GM23338 (cell line): ENCODE measurements around the gene RAB13.

ENCODE experiments used
- CREB1 ChIP-seq: fragments of 250-450 bp; sonication (Bioruptor Pico); IDR thresholded peaks from 2 replicates; pipeline ENCODE4 v1.5.0; 2020; ENCODE audit warnings: low read depth, mild to moderate bottlenecking, moderate library complexity
- CTCF ChIP-seq, 2 experiments: fragments of 200-600 bp in 1 of 2; sonication (generic) in 1 of 2; conservative IDR thresholded peaks; 2 replicates each; pipeline versions ENCODE4 v1.5.1 to v1.6.1; 2016 to 2017; ENCODE audit warnings: antibody characterized with exemption in 2 of 2, low read depth in 2 of 2, mild to moderate bottlenecking in 2 of 2, moderate library complexity in 1 of 2
- EZH2 ChIP-seq: fragments of 200-600 bp; sonication (generic); IDR thresholded peaks from one replicate; pipeline ENCODE4 v1.8.0; 2017; ENCODE audit warnings: antibody characterized with exemption, mild to moderate bottlenecking, low read depth; ENCODE audit not compliant: unreplicated experiment
- EZH2phosphoT487 ChIP-seq: fragments of 200-600 bp; sonication (generic); IDR thresholded peaks from one replicate; pipeline ENCODE4 v1.8.1; 2018; ENCODE audit warnings: antibody characterized with exemption; ENCODE audit not compliant: unreplicated experiment
- JUNB ChIP-seq: IDR thresholded peaks from one replicate; pipeline ENCODE4 v1.6.1; 2016; ENCODE audit warnings: antibody characterized with exemption; ENCODE audit not compliant: unreplicated experiment
- NANOG ChIP-seq: IDR thresholded peaks from 2 replicates; pipeline ENCODE4 v1.6.1; 2016; ENCODE audit warnings: antibody characterized with exemption, borderline replicate concordance
- POLR2AphosphoS5 ChIP-seq: IDR thresholded peaks from 2 replicates; pipeline ENCODE4 v1.6.1; 2016; ENCODE audit warnings: antibody characterized with exemption, low read depth
- REST ChIP-seq: IDR thresholded peaks from one replicate; pipeline ENCODE4 v1.6.1; 2018; ENCODE audit warnings: antibody characterized with exemption; ENCODE audit not compliant: unreplicated experiment
- STAT1 ChIP-seq: IDR thresholded peaks from one replicate; pipeline ENCODE4 v1.6.1; 2016; ENCODE audit warnings: antibody characterized with exemption; ENCODE audit not compliant: unreplicated experiment
- ZNF114 ChIP-seq: fragments of 250-450 bp; sonication (Bioruptor Pico); IDR thresholded peaks from 2 replicates; pipeline ENCODE4 v1.5.0; 2020; ENCODE audit warnings: mild to moderate bottlenecking, moderate library complexity
- ZNF331 ChIP-seq: fragments of 250-450 bp; sonication (Bioruptor Pico); IDR thresholded peaks from 2 replicates; pipeline ENCODE4 v1.5.0; 2020; ENCODE audit warnings: low read depth, mild to moderate bottlenecking, moderate library complexity
- ZNF462 ChIP-seq: fragments of 250-450 bp; sonication (Bioruptor Pico); IDR thresholded peaks from 2 replicates; pipeline ENCODE4 v1.5.0; 2020; ENCODE audit warnings: mild to moderate bottlenecking, moderate library complexity

GRCh38 chr1:154014154-154014907 lies 28.2 kb upstream of the RAB13 start:
- TF ChIP-seq CTCF (conservative IDR thresholded peaks at IDR 0.05; ENCODE audit: low read depth in 2 of 2) (no peak), EZH2 (no peak), EZH2phosphoT487 (no peak), POLR2AphosphoS5 (no peak), REST (no peak), ZNF114 (CRISPR knock-in tag) (no peak), JUNB (no peak), CREB1 (no peak), STAT1 (no peak), ZNF331 (no peak), NANOG (no peak), ZNF462 (CRISPR knock-in tag) (no peak)
